Activated CD8-positive, alpha-beta memory T cell treated with anti-CD3 and anti-CD28 coated beads, Interleukin-2, amount 50 U/mL, for 1 hour (primary cell): ENCODE measurements around the gene SUGCT.
"Not testable (repeated sequence)": the region's sequence is repeated elsewhere in the genome, so short reads cannot be mapped to it uniquely, and the experiment has no call there.

Source experiments
- DNase-seq: peaks from one replicate; pipeline ENCODE4 v3.0.0-alpha.2; 2020; ENCODE audit errors: extremely low read depth

The SUGCT gene

DNA sequence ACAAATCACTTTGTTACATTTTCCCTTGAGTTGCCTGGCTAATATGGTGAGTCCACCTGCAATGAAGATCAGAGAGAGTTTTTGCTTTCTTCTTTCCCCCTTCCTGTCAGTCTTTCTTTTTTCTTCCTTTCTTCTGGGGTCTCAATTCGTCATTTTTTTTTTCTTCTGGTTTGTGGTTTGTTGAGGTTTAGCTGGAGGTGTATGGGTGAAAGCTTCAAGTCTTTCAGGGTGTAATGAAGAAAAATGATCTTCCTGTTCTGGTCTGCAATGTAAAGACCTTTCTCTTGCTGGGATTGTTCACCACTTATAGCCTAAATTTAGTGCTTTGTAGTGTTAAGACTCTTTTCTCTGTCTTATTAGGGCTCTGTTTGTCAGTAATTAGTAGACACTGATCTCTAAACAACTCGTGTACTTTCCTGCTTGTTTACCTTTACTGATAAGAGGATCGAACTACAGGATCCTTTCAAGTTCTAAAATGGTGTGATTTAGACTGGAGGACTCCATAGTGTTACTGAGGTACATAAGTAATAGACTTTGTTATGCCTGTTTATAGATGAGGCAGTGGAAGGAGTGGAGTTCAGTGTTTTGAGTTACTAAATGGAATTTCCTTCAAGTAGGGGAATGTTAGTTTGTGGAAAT lies 129.1 kb downstream of the SUGCT start:
- DNase-seq, result no peak

DNA sequence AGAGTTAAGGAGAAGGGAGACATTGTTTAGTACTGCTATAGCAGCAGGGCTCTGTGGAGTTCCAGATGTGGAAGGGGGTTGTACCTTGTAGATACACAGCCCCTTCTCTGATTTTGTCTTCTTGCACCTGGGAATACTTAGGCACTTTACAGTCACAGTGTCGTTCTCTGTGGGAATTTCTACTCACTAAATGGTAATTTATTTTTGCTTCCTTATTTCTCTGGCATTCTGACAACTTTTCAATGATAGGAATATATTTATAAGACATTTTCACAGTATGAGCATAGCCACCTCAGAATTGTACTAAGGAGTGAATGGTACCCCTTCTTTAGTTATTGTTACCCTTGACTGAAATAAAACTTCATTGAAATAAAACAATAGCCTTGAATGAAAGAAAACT lies 132.8 kb downstream of the SUGCT start:
- no peak for DNase-seq

DNA sequence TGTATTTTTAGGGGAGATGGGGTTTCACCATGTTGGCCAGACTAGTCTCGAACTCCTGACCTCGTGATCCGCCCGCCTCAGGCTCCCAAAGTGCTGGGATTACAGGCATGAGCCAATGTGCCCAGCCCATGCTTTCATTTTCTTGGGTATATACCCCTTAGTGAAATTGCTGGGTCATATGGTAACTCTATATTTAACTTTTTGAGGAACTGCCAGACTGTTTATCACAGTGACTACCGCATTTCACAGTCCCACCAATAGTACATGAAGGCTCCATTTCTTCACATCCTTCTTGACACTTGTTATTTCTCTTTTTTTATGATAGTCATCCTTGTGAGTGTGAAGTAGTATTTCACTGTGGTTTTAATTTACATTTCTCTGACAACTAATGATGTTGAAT lies 134.0 kb downstream of the SUGCT start:
- not testable (repeated sequence) for DNase-seq

DNA sequence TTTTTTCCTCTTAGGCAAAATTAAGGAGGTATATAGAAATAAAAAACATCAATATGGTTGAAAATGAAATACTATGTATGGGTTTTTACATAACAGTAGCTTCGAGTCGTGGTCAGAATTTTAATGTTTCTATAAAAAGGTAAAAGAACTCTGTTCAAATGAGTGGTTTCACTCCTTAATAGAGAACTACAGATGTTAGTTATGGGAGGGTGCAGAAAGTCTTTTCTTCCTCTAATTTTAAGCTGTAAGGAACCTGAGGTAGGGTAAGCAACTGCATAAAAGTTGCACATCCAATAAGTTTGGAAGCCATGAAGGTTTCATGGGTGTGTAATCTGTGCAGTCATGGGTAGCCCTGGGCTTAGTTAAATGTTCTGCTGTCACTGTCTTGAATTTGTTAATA lies 141.3 kb downstream of the SUGCT start:
- DNase-seq, result no peak

DNA sequence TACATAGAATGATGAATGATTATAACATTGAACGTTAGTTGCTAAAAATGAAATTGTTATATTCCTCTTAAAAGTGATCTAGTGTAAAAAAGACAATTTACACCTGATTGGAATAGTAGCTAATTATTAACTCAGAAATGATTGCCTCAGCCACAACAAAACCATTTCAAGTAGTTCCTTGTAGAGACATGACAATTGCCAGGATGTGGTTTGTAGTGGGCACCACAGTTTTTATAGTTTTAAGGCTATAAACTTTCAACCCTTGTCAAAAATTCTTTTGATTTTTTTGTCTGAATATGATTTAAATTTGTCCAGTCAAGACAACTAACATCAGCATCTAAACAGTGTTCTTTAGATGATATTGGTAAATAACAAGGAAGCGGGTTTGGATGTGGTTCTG lies 145.2 kb downstream of the SUGCT start:
- DNase-seq, result no peak

DNA sequence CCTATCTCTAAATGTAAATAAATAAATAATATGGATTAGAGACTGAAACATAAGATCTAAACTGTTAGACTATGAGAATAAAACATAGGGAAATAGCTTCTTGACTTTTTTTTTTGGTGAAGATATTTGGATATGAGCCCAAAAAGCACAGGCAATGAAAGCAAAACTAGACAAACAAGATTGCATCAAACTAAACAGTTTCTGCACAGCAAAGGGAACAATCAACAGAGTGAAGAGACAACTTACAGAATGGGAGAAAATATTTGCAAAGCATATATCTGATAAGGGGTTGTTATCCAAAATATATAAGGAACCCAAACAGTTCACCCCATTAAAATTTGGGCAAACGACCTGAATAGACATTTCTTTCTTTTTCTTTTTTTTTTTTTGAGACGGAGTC lies 148.1 kb downstream of the SUGCT start:
- no peak for DNase-seq

DNA sequence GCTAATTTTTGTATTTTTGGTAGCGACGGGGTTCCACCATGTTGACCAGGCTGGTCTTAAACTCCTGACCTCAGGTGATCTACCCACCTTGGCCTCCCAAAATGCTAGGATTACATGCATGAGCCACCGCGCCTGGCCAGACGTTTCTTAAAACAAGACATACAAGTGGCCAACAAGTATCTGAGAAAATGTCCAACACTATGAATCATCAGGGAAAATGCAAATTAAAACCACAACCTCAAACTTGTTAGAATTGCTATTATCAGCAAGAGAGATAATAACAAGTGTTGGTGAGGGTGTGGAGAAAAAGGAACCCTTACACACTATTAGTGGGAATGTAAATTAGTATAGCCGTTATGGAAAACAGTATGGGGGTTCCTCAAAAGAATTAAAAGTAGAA lies 148.6 kb downstream of the SUGCT start:
- no peak for DNase-seq

DNA sequence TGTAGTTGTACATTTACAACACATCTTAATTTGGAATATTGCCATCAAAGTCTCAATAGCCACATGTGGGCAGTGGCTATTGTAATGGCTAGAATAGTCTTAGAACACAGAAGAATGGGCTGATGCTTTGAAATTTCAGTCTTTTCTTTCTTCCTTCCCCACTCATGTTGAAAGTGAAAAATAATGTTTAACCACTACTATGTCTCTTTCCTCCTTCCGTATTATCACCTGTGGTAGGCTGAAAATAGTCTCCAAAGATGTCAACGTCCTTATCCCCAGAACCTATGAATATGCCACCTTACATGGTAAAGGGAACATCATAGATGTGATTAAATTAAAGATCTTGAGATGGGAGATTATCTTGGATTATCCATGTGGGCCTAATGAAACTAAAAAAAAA lies 154.0 kb downstream of the SUGCT start:
- DNase-seq, result no peak

DNA sequence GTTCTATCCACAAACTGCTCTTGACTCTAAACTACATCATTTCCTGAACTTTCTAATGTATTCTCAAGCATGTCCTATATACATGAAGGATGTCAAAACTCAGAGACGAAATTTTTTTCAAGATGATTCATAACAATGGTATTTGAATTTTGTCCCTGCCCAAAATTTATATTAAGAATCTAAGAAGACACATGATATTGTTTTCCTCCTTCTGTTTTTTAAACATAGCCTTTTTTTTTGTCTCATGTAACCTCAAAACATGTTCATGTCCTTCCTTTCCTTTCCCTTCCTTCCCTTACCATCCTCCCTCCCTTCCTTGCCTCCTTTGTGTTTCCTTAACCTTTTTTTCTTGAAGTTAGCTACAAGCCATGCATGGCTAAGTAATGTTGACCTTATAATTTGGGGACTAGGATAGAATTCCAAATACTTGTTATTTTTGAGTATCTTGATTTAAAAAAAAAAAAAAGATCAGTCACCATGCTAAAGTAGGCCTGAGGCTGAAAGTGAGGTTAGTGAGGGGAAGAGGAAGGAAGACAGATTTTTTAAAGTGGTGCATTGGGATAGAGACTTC lies 163.0 kb downstream of the SUGCT start:
- no peak for DNase-seq

DNA sequence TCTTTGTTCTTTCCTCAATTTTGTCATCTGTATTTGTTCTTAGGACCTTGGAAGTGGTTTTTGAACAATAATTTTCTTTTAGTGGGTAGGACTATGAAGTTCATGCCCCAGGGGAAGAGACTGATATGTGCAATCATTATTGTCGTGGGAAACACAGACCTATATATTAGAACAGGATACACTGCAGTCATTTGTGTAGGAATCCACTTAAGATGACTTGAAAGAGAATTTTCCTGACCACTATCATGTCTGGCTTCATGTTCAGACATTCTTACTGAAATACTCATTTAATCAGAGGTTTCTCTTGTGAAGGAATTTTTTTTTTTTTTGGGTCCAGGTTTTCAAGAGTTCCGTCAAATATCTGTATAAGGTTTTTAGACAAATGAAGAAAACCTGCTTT lies 163.6 kb downstream of the SUGCT start:
- no peak for DNase-seq

DNA sequence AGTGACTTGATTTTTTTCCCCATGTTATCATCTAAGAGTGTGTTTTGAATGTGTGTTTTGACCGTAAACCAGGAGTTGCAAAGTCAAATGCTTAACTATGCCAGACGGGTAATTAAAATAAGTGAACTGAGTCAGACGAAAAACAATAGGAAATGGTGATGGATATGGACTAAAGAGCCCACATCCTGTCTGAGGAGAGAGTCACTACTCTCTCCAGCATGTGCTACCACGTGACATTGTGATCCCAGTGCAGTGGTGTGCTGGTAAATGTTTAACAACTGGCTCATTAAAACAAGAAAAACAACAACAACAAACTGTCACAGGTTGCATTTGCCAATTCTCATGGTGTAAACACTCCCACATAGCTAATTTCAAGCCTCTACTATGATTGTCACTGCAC lies 164.3 kb downstream of the SUGCT start:
- DNase-seq, result no peak

DNA sequence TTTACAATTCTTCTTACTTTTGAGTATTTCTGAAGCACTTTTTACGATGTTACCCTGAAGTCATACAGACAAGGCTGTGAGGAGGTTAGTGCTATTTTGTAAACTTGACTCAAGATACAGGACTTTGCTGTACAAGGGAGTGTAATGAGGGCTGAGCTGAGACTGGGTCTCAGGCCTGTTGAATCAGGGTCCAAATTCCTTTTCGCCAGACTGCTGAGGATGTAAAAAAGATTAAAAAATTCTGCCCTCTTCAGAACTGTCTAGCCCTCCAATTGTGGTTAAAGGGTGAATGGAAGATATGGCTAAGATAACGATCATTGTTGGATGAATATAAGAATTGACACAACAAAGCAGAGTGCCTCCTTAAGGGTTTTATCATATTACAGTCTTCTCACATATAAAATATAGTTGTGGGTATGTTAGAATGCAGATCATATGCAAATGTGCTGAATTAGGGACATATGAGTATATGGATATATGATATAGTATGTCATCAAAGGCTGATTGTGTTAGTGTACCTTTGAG lies 165.4 kb downstream of the SUGCT start:
- no peak for DNase-seq

DNA sequence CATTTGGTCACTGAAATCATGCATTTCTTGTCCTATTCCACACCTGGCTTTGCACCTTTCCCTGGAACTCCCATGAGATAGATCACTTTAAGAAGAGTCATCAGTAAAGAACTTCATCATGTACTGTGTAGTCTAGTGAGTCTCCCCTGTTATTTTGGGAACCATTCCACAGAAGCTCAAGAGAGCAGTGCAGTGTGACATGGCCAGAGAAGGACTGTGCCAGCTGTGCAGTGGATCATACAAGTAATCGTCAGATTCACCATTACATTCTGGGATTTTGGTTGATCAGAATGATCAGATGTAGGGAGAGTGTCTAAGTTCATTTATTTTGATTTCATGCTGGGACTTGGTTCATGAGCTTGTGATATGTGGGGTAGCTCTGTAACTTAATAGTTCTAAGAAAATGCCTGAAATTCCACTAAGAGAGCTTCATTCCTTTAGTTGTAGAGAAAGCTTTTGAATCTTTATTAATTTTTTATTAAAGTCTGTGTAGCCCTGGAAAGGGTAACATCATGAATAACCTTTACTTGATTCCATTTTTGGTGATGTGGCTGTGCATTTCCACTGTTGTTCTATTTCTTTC lies 166.8 kb downstream of the SUGCT start:
- no peak for DNase-seq

DNA sequence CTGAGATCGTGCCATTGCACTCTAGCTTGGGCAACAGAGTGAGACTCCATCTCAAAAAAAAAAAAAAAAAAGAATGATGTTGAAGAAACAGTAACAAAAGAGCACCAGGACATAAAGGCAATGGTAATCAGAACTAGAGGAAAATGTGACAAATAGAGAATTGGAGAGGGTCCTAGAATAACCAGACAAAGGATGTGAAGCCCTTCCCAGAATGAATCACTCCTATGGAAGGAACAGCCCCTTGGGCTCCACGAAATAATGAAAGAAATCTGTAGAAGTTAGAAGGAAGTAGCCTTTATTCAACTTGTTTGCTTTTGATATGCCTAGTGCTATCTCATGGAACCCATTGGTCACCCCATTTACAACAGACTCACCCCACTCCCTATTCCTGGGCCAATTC lies 169.2 kb downstream of the SUGCT start:
- DNase-seq, result no peak

DNA sequence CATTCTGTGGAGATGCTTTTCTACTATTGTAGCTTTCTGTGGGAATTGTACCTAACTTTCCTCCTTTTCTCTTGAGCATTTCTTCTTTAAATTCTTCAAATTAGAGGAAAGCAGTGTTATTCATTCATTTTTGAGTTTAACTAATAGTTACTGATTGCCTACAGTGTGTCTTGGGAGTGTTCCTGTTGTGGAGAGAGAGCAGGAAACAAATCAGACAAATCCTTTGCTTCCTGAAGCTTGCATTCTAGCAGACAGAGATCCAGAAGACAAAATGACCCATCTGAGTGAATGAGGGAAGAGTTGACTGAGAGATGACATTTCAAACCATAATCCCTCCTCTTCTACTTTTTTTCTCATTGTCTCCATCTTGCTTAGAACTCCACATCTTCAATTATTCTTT lies 170.4 kb downstream of the SUGCT start:
- DNase-seq, result no peak

DNA sequence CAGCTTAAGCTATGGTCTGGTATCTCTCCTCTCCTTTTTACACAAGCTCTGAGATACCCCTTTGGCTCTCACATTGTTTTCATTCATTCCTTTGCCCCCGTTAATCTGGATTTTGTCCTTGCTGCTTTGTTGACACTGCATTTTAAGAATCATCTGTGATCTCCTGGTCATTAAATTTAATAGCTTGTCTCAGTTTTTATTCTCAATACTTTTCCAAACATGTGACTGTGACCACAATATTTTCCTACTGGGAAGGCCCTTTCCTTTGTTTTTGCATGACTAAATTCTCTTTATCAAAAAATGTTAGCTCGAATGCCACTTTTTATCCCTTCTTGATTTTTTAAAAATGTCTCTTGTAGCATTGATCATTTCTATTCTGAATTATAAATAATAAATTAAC lies 171.2 kb downstream of the SUGCT start:
- no peak for DNase-seq

DNA sequence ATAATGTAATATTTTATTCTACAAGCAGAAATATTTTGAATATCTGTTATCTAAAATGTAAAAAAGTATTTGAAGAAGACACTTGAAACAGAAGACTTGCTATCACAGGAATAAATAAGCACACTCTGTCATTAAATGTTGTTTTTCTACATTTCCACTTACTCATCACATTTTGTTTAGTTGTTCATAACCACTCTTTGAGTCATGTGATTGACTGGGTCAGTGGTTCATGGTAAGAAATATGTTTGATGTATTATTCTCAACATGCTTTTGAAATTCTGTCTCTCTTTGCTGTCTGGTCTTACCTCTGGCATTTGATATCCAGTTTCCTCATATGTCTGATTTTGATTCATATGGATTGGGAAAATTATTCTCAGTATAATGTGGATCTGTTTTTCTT lies 171.8 kb downstream of the SUGCT start:
- no peak for DNase-seq

DNA sequence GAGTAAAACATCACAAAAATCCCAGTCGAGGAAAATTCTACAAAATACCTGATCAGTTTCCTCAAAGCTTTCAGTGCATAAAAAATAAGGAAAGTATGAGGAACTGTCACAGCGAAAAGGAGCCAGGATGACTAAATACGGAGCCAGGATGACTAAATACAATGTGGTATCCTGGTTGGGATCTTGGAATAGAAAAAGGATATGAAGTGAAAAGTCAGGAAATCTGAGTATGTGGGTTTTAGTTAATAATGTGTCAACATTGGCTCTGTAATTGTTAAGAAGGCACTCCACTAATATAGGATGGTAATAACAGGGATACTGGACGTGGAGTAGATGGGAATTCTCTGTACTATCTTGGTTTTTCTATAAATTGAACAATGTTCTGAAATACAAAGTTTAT lies 175.5 kb downstream of the SUGCT start:
- no peak for DNase-seq

DNA sequence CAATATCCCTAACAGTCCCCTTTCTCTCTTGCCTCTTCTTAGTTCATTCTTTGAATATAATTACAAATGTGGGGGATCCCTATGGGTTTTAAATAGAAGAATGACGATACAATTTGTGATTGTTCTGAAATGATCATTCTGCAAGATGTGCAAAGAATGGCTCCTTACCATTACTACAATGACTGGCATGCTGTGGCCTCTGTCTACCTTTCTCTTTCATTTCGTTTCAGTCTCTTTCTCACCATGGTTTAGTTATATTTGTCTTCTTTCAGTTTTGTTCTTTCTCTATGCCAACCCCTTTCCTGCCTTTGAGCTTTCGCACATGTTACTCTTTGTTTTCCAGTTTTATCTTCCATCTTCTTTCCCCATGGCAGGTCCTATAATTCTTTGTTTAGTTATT lies 176.5 kb downstream of the SUGCT start:
- no peak for DNase-seq

DNA sequence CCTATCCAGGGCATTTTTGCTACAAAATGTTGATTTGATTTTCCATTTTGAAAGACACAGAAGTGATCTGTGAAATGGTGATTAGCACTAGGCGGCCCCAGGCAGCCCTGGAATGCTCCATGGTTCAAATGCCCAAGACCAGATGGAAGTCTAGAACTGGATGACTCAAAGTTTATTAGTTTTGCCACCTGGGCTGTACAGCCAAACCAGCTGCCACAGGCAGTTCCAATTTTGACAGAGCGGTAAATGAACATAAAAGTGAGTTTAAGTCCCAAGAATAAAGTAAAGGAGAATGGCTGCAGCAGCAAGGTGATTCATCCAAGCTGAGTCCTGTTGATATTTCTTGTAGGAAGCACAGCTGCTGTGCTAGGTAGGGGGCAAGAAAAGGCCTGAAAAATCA lies 180.5 kb downstream of the SUGCT start:
- no peak for DNase-seq

DNA sequence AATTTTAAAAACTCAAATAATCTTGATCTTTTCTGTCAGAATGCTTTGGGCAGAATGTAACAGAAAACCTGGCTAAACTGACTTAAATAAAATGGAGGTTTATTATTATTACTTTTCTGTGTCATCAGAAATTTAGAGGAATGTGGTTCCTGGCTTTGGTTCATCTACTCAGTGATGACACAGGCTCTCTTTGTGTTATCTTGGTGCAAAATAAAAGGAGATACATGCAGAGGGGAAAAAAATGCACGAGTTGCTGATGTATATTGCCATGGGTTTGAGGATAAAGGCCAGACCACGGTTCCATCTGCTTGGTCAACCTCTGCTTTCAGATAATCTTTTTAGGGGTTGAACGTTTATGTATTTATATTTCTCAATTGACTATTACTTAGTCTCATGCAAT lies 181.4 kb downstream of the SUGCT start:
- no peak for DNase-seq

DNA sequence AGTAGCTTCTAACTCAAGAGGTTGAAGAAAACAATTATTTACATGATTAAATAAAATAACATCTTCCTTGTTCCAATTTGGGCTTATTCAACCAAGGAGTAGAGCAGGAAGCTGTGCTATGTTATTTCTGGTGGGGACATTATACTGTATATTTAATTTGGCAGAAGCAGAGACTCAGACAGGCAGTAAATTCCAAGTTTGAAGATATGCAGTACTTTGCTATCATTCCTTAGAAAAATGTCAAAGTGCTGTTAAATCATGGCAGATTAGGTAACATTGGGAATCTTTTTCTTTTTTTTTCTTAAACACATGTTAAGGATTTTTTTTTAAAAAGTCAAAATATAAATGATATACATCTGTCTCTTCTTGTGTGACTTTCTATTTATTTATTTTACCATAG lies 190.1 kb downstream of the SUGCT start:
- no peak for DNase-seq

DNA sequence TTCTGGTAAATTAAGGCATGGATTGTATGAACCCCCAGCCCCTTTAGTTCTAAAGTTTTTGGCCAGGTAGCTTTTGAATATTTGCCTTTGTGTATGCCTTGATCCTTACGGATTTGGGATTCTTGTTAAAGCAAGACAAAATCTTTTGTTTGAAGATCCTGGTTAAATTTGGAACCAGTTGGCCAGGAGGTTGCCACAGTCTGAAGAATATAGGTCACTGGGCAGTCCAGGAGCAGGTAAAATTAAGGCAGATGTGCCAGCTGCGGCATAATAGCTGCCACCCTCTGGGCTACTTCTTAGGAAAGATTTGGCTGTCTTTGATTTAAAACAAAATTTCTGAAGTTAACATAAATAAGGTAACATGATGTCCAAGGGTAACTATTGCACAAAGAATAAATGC lies 192.3 kb downstream of the SUGCT start:
- no peak for DNase-seq

DNA sequence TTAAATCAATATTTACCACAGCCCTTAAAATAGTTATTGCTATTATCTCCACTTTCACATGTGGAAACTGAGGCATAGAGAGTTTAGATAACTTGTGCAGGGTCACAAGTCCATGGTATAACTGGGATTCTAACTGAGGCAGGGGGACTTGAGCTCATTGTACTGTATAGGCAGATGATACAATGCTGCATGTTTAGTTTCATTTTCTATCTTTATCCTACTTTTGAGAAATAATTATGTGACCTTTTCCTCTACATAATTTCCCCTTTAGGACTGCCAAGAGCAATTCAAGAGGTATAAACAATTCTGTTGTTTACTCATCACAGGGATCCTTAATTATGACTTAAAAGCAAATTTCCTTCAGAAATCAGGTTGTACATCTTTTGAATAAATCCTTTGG lies 193.1 kb downstream of the SUGCT start:
- DNase-seq, result no peak
